Tibial nerve (tissue), 3 donors: ENCODE measurements around the gene SLC25A39.

ENCODE experiments used
- POLR2A ChIP-seq, 2 donors: fragments of 450-650 bp; IDR thresholded peaks; one replicate each; pipeline ENCODE4 v1.6.1; 2017; ENCODE audit warnings: antibody characterized with exemption in 2 of 2, mild to moderate bottlenecking in 2 of 2, moderate library complexity in 2 of 2
- TF ChIP-seq, protein P1 (sequence below), 5 experiments: fragments of 200-600 bp in 3 of 5; fragments of 450-650 bp in 2 of 5; sonication (generic) in 3 of 5; IDR thresholded peaks; one replicate each; pipeline ENCODE4 v1.5.1; 2016 to 2019; ENCODE audit warnings: antibody characterized with exemption in 5 of 5, mild to moderate bottlenecking in 3 of 5, moderate library complexity in 2 of 5

DNA sequence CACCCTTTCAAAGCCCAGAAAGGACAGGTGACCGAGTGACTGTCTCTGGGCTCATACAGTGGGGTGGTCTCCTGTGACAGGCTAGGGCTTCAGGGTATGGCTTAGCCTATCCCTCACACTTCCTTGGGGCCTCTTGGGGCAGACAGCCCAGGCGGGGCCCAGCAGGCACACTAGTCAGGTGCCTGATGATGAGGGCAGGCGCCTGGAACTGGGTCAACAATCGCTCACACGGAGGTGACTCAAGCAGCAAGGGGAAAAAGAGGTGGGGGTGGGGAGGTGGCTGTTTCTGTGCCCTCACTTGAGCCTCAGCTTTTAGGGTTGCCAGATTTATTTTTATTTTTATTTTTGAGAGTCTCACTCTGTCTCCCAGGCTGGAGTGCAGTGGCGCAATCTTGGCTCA lies 14.1 kb upstream of the SLC25A39 start:
- TF ChIP-seq POLR2A (IDR thresholded peaks at IDR 0.05) = no peak
- TF ChIP-seq, protein P1, sequence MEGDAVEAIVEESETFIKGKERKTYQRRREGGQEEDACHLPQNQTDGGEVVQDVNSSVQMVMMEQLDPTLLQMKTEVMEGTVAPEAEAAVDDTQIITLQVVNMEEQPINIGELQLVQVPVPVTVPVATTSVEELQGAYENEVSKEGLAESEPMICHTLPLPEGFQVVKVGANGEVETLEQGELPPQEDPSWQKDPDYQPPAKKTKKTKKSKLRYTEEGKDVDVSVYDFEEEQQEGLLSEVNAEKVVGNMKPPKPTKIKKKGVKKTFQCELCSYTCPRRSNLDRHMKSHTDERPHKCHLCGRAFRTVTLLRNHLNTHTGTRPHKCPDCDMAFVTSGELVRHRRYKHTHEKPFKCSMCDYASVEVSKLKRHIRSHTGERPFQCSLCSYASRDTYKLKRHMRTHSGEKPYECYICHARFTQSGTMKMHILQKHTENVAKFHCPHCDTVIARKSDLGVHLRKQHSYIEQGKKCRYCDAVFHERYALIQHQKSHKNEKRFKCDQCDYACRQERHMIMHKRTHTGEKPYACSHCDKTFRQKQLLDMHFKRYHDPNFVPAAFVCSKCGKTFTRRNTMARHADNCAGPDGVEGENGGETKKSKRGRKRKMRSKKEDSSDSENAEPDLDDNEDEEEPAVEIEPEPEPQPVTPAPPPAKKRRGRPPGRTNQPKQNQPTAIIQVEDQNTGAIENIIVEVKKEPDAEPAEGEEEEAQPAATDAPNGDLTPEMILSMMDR (IDR thresholded peaks at IDR 0.05) = no peak
